GM12801 (cell line): ENCODE results near the gene TACR2.

Source experiments
- TF ChIP-seq, protein P1 (sequence below): IDR thresholded peaks from one replicate; pipeline ENCODE4 v1.5.1; 2011; ENCODE audit warnings: control low read depth; ENCODE audit not compliant: insufficient read length; ENCODE audit errors: extremely low read depth

TACR2 gene

DNA sequence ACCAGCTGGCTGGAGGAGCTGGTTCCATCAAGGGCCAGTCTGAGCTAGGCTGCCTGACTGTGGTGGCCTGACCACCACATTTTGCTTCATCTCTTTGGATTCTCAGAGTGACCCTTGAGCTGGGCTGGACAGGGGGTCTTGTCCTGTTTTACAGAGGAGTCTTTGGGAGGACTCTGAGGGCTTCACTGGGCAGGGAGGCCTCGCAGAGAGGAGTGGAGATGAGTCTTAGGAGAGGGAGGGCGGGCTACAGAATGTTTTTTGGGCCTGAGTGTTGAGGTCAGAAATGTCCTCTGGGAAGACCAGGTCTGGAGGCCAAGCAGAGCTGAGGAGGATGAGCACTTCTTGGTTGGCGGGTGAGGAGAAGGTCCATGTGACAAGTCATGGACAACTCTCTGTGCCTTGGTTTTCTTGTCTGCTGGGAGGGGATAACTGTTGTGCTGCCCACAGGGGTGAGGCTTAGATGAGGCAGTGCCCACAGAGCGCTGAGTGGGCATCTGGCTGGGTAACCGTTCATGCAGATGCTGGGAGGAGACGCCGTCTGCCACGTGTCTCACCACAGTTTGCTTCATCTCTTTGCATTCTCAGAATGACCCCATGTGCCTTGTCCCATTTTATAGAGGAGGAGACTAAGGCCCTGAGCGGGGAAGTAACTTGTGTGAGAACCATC lies 44.0 kb upstream of the TACR2 start:
- TF ChIP-seq, protein P1, sequence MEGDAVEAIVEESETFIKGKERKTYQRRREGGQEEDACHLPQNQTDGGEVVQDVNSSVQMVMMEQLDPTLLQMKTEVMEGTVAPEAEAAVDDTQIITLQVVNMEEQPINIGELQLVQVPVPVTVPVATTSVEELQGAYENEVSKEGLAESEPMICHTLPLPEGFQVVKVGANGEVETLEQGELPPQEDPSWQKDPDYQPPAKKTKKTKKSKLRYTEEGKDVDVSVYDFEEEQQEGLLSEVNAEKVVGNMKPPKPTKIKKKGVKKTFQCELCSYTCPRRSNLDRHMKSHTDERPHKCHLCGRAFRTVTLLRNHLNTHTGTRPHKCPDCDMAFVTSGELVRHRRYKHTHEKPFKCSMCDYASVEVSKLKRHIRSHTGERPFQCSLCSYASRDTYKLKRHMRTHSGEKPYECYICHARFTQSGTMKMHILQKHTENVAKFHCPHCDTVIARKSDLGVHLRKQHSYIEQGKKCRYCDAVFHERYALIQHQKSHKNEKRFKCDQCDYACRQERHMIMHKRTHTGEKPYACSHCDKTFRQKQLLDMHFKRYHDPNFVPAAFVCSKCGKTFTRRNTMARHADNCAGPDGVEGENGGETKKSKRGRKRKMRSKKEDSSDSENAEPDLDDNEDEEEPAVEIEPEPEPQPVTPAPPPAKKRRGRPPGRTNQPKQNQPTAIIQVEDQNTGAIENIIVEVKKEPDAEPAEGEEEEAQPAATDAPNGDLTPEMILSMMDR, result no peak

DNA sequence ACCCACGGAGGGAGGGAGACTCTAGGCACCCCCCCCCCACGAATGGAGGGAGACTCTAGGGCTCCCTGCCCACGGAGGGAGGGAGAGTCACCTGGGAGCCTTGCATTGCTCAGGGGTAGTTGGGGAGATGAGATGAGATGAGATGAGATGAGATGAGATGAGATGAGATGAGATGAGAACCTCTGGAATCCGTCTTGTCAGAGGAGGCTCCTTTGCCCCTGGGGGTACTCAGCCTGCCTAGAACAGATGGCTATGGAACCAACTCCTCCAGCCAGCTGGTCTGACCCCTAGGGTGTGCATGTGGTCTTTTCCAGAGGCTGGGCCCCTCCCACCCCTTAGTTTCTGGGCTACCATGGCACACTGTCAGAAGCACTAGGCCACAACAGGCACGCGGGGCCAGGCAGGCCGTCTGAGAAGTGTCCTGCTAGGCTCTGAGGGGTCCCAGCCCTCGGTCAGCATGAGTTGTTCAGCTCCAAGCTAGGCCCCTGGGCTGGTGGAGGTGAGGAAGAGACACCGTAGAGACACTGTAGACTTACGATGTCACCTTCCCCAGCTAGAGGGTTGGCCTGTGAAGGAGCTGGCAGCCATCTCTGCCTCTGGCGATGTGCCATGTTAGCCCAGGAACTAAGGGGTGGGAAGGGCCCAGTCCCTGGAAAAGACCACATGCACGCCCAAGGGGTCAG lies 43.3 kb upstream of the TACR2 start:
- TF ChIP-seq, protein P1, result no peak

DNA sequence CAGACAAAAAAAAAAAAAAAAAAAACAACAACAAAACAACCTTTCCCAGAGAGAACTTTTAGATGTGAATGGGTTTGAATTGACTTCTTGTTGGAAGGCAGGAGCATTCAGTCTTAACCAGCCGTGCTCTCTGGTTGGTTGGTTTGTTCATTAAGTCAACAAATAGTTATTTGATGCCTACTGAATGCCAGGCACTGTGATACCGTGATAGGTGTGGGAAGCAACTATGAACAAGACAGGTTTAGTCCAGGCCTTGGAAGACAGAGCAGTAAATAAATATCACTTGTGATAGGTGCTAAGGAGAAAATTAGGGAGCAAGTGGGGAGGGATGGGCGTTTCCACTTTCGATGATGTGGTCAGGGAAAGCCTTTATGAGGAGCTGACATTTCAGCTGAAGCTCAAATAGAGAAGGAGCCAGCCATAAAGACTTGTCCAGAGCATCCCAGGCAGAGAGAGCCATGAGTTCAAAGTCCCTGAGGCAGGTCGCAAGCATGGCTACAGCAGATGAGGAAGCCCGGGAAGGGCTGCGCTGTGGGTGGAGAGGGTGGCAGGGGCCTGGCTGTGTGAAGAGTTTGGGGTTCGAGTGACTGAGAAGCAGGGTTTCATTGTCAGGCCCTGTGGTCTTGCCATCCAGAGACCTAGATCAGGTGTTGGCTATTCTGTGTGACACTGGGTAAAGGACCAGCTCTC lies 42.5 kb upstream of the TACR2 start:
- TF ChIP-seq, protein P1, result no peak

DNA sequence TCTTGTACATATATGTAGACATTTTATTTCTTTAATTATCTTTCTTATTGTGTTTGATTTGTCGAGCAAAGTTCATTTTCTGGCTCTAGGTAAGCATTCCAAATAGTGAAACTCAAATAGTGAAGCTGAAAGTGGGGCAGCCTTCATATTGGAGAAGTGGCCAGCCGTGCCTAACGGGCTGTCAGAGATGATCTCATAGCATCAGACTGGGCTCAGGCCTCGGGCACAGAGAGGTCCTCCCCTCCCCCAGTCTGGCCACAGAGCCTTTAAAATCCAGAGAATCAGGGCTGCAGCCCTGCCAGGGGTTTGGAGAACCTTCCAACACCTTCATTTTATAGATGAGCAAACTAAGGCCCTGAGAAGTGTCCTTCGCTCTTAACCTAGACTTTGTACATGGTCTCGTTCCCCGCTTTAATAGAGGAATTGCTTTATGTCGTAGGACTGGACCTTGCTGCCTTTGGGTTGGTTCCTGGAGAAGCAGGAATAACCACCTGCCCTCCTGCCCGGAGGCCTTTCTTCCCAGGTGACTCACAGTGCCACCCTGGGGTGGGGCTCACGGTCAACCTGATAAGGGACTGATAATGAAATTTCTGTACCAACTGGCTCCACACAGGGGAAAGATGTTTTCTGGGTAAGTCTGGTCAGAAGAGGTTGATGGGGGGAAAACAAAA lies 41.8 kb upstream of the TACR2 start:
- TF ChIP-seq, protein P1, result no peak

DNA sequence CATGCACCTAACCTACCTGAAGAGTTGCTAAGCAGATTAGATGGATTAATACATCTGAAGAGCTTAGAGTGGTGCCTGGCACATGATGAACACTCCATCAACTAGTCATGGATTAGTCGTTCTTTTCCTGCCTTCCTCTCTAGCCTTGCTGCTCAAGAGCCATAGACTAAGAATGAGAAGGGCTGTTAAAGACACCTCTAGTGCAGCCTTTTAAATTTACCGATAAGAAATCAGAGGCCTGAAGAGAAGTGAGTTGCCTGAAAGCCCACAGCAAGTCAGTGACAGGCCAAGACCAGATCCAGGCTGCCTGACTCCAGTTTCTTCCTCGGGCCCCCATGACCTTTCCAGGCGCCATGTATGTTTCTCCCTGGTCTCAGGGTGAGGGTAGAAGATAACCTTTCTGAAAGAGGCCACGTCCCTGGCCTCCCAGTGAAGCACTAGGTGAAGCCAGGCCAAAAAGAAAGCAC lies 41.1 kb upstream of the TACR2 start:
- TF ChIP-seq, protein P1, result no peak

DNA sequence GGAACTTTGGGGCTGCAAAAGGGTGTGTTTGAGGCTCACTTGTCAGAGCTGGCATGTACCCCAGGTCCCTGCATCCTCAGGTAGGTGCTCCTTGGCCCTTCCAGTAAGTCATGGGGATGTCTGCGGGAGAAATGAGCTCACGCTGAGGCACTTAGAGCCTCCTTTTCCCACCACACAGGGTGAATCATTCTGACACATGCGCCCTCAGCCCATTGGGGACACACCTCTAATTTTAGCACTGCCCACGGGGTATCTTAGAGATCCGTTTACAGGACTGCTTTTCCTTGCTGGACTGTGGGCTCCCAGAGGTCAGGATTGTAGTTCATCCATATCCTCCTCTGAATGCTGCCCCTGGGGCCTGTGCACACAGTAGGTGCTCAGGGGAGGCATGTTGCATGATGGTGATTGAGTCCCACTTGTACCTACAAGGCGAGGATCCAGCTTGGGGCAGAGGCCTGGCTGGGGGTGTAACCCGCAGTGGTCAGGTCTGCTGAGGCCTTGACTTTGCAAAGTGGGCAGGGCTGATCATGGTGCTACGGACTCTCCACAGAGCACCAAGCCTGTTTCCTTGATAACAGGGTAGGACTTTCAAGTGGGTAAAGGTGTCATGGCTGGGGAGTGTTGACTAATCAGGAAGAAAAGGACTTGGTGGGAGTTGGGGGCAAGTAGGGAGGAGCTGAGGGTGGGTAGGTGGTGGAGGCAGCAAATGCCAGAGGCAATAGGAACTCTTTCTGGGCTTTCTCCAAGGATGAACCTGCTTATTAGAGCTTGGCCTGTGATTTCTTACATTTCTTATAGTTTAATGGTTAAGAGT lies 40.4 kb upstream of the TACR2 start:
- TF ChIP-seq, protein P1, result no peak
